ENCODE data around the gene PDK2.

DNA sequence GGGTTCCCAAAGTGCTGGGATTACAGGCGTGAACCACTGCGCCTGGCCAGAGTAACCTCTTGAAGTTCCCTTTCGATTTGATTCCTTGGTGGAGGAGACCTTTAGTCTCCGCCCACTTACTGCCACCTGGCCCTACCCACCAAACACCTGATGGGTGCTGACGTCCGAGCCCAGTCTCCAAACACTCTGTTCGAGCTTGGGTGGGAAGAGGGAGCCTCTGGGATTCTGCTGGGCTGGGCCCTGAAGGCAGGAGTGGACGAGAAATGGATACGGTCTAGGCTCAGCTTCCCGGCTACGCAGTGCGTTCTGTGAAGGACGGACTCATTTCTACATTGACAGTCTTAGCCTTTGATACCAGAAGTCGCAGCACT lies 40.1 kb upstream of the PDK2 start:
- TF ChIP-seq ISL1 (CRISPR knock-in tag; IDR thresholded peaks at IDR 0.05) (no peak), ZNF70 (CRISPR knock-in tag; IDR thresholded peaks at IDR 0.05) (no peak), ZFP30 (CRISPR knock-in tag; IDR thresholded peaks at IDR 0.05) (no peak)
- TF ChIP-seq, protein P1, sequence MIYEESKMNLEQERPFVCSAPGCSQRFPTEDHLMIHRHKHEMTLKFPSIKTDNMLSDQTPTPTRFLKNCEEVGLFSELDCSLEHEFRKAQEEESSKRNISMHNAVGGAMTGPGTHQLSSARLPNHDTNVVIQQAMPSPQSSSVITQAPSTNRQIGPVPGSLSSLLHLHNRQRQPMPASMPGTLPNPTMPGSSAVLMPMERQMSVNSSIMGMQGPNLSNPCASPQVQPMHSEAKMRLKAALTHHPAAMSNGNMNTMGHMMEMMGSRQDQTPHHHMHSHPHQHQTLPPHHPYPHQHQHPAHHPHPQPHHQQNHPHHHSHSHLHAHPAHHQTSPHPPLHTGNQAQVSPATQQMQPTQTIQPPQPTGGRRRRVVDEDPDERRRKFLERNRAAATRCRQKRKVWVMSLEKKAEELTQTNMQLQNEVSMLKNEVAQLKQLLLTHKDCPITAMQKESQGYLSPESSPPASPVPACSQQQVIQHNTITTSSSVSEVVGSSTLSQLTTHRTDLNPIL (CRISPR knock-in tag; IDR thresholded peaks at IDR 0.05; ENCODE audit: low read depth): no peak

All from SK-N-SH treated with all-trans-retinoic acid at 6 μM for 48 hours (cell line).